Measurements from ENCODE around the gene KDM5D. TPM values are rescaled to one million over a fixed set of nuclear protein-coding genes. Genes with fewer than 3 reads are reported as not detected.
A peak's percentile ranks its signal among the peaks of the same experiment; 100 is the strongest.

The KDM5D gene
- polyA plus RNA-seq, 3 donors: not detected

GRCh38 chrY:19743331-19743730 is 1.2 kb downstream of the KDM5D start:
- intact Hi-C loops (cut with micrococcal nuclease): no loop called here
- no peak overlapping the region for H3K4me3 ChIP-seq (replicated peaks in 1 of 3; ENCODE audit: low read depth in 2 of 3, low read length in 3 of 3)
- H3K79me2 ChIP-seq (ENCODE audit: insufficient read depth, low read length): no peaks in the 10 kb centered on the region
- H3K27ac ChIP-seq (ENCODE audit: low read depth in 1 of 2, low read length in 2 of 2): no peak overlapping the region
- Mint-ChIP-seq H3K27me3 (ENCODE audit: low read depth in 3 of 3) (peaks cover 0 to 2% (median 0%) of the 10 kb centered on the region in 3 donors), H3K9me3 (no peaks in the 10 kb centered on the region), H3K27ac (no peak overlapping the region), H3K4me1 (peaks cover 17% of the 10 kb centered on the region), H3K4me3 (peak overlapping the region in 1 of 2 donors; percentile 98), H3K36me3 (peaks cover 0 to 25% of the 10 kb centered on the region in 2 donors)
- H2AFZ ChIP-seq (ENCODE audit: insufficient read depth, low read depth, low read length, poor library complexity, severe bottlenecking): no peak overlapping the region
- no peaks in the 10 kb centered on the region for H3K9me3 ChIP-seq (replicated peaks in 1 of 2; ENCODE audit: control insufficient read depth in 1 of 2, insufficient read depth in 1 of 2, low read length in 2 of 2)
- DNase-seq: no peak
- H3K4me1 ChIP-seq (ENCODE audit: control insufficient read depth in 1 of 2, insufficient read depth in 2 of 2, low read length in 2 of 2): peaks cover 0 to 5% of the 10 kb centered on the region in 2 donors
- no peak overlapping the region for H3K9ac ChIP-seq (ENCODE audit: insufficient read depth, low read length, poor library complexity, severe bottlenecking)
- H4K20me1 ChIP-seq (ENCODE audit: insufficient read depth, low read length): no peaks in the 10 kb centered on the region
- no peaks in the 10 kb centered on the region for H3K27me3 ChIP-seq (ENCODE audit: control insufficient read depth in 2 of 2, insufficient read depth in 2 of 2, low read length in 2 of 2)
- no CpG with 5 or more reads among the region's 8 CpGs for WGBS (ENCODE audit: insufficient coverage)
- peaks cover 0 to 22% of the 10 kb centered on the region in 2 donors for H3K36me3 ChIP-seq (replicated peaks in 1 of 2; ENCODE audit: control insufficient read depth in 1 of 2, insufficient read depth in 2 of 2, low read length in 2 of 2)
- H3K4me2 ChIP-seq (replicated peaks; ENCODE audit: extremely low read depth, low read length, poor library complexity, severe bottlenecking): no peak overlapping the region
- TF ChIP-seq CTCF (IDR thresholded peaks at IDR 0.05): no peak

GRCh38 chrY:19742153-19742552 is 2.4 kb downstream of the KDM5D start:
- Histone ChIP-seq H3K4me1 (ENCODE audit: control insufficient read depth in 1 of 2, insufficient read depth in 2 of 2, low read length in 2 of 2) (peaks cover 0 to 5% of the 10 kb centered on the region in 2 donors), H3K27me3 (ENCODE audit: control insufficient read depth in 2 of 2, insufficient read depth in 2 of 2, low read length in 2 of 2) (no peaks in the 10 kb centered on the region), H3K9me3 (replicated peaks in 1 of 2; ENCODE audit: control insufficient read depth in 1 of 2, insufficient read depth in 1 of 2, low read length in 2 of 2) (no peaks in the 10 kb centered on the region), H2AFZ (ENCODE audit: insufficient read depth, low read depth, low read length, poor library complexity, severe bottlenecking) (no peak overlapping the region), H3K4me3 (replicated peaks in 1 of 3; ENCODE audit: low read depth in 2 of 3, low read length in 3 of 3) (no peak overlapping the region), H3K36me3 (replicated peaks in 1 of 2; ENCODE audit: control insufficient read depth in 1 of 2, insufficient read depth in 2 of 2, low read length in 2 of 2) (peaks cover 0 to 22% of the 10 kb centered on the region in 2 donors), H3K79me2 (ENCODE audit: insufficient read depth, low read length) (no peaks in the 10 kb centered on the region), H4K20me1 (ENCODE audit: insufficient read depth, low read length) (no peaks in the 10 kb centered on the region), H3K27ac (ENCODE audit: low read depth in 1 of 2, low read length in 2 of 2) (no peak overlapping the region), H3K9ac (ENCODE audit: insufficient read depth, low read length, poor library complexity, severe bottlenecking) (no peak overlapping the region), H3K4me2 (replicated peaks; ENCODE audit: extremely low read depth, low read length, poor library complexity, severe bottlenecking) (no peak overlapping the region)
- DNase-seq: no peak
- H3K36me3 Mint-ChIP-seq: peaks cover 0 to 25% of the 10 kb centered on the region in 2 donors
- no peaks in the 10 kb centered on the region for H3K9me3 Mint-ChIP-seq
- peaks cover 17% of the 10 kb centered on the region for H3K4me1 Mint-ChIP-seq
- no peak overlapping the region for H3K27ac Mint-ChIP-seq
- H3K27me3 Mint-ChIP-seq (ENCODE audit: low read depth in 3 of 3): no peaks in the 10 kb centered on the region
- no peak for TF ChIP-seq CTCF (IDR thresholded peaks at IDR 0.05)
- intact Hi-C loops (cut with micrococcal nuclease): no loop called here
- H3K4me3 Mint-ChIP-seq: no peak overlapping the region
